SK-N-SH (cell line): Measurements from ENCODE around the gene TIAM1. TPM values are rescaled to one million over a fixed set of nuclear protein-coding genes. Genes with fewer than 3 reads are reported as not detected.

ENCODE experiments used
- CTCF ChIA-PET: fragments of 300-600, 350-600 bp; formaldehyde crosslinking; extraction: SDS; loops from one replicate; lab custom pipeline; 2021; lab: Yijun Ruan, JAX
- POLR2A ChIA-PET: fragments of 350-600 bp; sonication (Branson Sonifier 250); formaldehyde crosslinking; extraction: SDS; loops from one replicate; lab custom pipeline; 2020; ENCODE audit warnings: antibody characterized with exemption, inconsistent platforms; lab: Yijun Ruan, JAX
- DNase-seq: peaks from one replicate; pipeline ENCODE4 v3.0.0; 2012
- H2AFZ ChIP-seq: fragments of 200-600 bp; sonication (generic); 2 replicates; pipeline ENCODE4 v1.8.1; 2016; ENCODE audit warnings: antibody characterized with exemption, mild to moderate bottlenecking, low read depth
- H3F3A ChIP-seq: fragments of 200-600 bp; sonication (generic); replicated peaks from 2 replicates; pipeline ENCODE3; 2016; ENCODE audit warnings: antibody characterized with exemption, mild to moderate bottlenecking; ENCODE audit not compliant: insufficient read depth
- H3K27ac ChIP-seq, 2 experiments: fragments of 200-500 bp in 1 of 2; fragments of 200-600 bp in 1 of 2; sonication (Bioruptor generic) in 1 of 2; sonication (generic), shearing (Covaris generic) in 1 of 2; 2 replicates each; pipeline versions ENCODE4 v1.5.1 to v1.6.1; 2014 to 2016; ENCODE audit warnings: low read depth in 2 of 2, inconsistent platforms in 1 of 2, low read length in 1 of 2, mild to moderate bottlenecking in 1 of 2, mixed read lengths in 1 of 2
- H3K27me3 ChIP-seq: fragments of 200-600 bp; sonication (generic), shearing (Covaris generic); 2 replicates; pipeline ENCODE4 v1.6.1; 2016; ENCODE audit warnings: mixed run types; ENCODE audit not compliant: insufficient read depth
- H3K36me3 ChIP-seq, 2 experiments: fragments of 200-500 bp in 1 of 2; fragments of 200-600 bp in 1 of 2; sonication (Bioruptor generic) in 1 of 2; sonication (generic) in 1 of 2; replicated peaks in 1 of 2; 2 replicates each; pipeline versions ENCODE3 to v1.5.1; 2014 to 2016; ENCODE audit warnings: low read length in 1 of 2, mild to moderate bottlenecking in 1 of 2; ENCODE audit not compliant: insufficient read depth in 2 of 2, control insufficient read depth in 1 of 2
- H3K4me1 ChIP-seq, 2 experiments: fragments of 200-500 bp in 1 of 2; fragments of 200-600 bp in 1 of 2; sonication (Bioruptor generic) in 1 of 2; sonication (generic), shearing (Covaris generic) in 1 of 2; 2 replicates each; pipeline versions ENCODE4 v1.5.1 to v1.6.1; 2014 to 2016; ENCODE audit warnings: low read depth in 1 of 2, low read length in 1 of 2, mixed run types in 1 of 2; ENCODE audit not compliant: insufficient read depth in 2 of 2, control insufficient read depth in 1 of 2
- H3K4me2 ChIP-seq: fragments of 200-600 bp; sonication (generic), shearing (Covaris generic); 2 replicates; pipeline ENCODE4 v1.6.1; 2017; ENCODE audit warnings: mixed run types
- H3K4me3 ChIP-seq, 2 experiments: fragments of 200-500 bp in 1 of 2; fragments of 200-600 bp in 1 of 2; sonication (Bioruptor generic) in 1 of 2; sonication (generic), shearing (Covaris generic) in 1 of 2; 2 replicates each; pipeline versions ENCODE4 v1.5.1 to v1.8.1; 2014 to 2016; ENCODE audit warnings: low read depth in 2 of 2, inconsistent platforms in 1 of 2, low read length in 1 of 2, mild to moderate bottlenecking in 1 of 2, mixed read lengths in 1 of 2, moderate library complexity in 1 of 2
- H3K79me2 ChIP-seq: fragments of 200-600 bp; sonication (generic); 2 replicates; pipeline ENCODE4 v1.8.1; 2017; ENCODE audit warnings: mild to moderate bottlenecking; ENCODE audit not compliant: insufficient read depth
- H3K9ac ChIP-seq: fragments of 200-600 bp; sonication (generic); 2 replicates; pipeline ENCODE4 v1.6.1; 2017; ENCODE audit warnings: mixed run types
- H3K9me2 ChIP-seq: fragments of 200-600 bp; sonication (generic); 2 replicates; pipeline ENCODE4 v1.6.1; 2017; ENCODE audit warnings: mixed run types
- H3K9me3 ChIP-seq: fragments of 200-600 bp; sonication (generic); 2 replicates; pipeline ENCODE4 v1.6.1; 2017; ENCODE audit warnings: mixed run types, mild to moderate bottlenecking, moderate library complexity
- H4K20me1 ChIP-seq: fragments of 200-600 bp; sonication (generic); 2 replicates; pipeline ENCODE4 v1.6.1; 2017; ENCODE audit warnings: mild to moderate bottlenecking, mixed run types; ENCODE audit not compliant: insufficient read depth
- CHD2 ChIP-seq: fragments of 150-350 bp; IDR thresholded peaks from 2 replicates; pipeline ENCODE4 v1.6.1; 2018; ENCODE audit warnings: low read length; ENCODE audit not compliant: partially characterized antibody
- EZH2phosphoT487 ChIP-seq: fragments of 200-600 bp; sonication (generic); IDR thresholded peaks from 2 replicates; pipeline ENCODE4 v1.6.1; 2017; ENCODE audit warnings: low read depth, mixed run types, mild to moderate bottlenecking, antibody characterized with exemption, moderate library complexity, borderline replicate concordance
- FOXJ3 ChIP-seq: sonication (generic); formaldehyde crosslinking; IDR thresholded peaks from 2 replicates; pipeline ENCODE4 v1.5.1; 2020; ENCODE audit warnings: mild to moderate bottlenecking, missing genetic modification reagents
- FOXM1 ChIP-seq: IDR thresholded peaks from 2 replicates; pipeline ENCODE4 v1.4.0; 2012; ENCODE audit warnings: low read depth, mild to moderate bottlenecking
- GABPA ChIP-seq: IDR thresholded peaks from 2 replicates; pipeline ENCODE4 v1.4.0; 2012; ENCODE audit warnings: low read depth, mild to moderate bottlenecking
- IRF3 ChIP-seq: fragments of 150-350 bp; IDR thresholded peaks from 2 replicates; pipeline ENCODE4 v1.6.1; 2016; ENCODE audit warnings: mild to moderate bottlenecking, low read depth, low read length
- JUND ChIP-seq: IDR thresholded peaks from 2 replicates; pipeline ENCODE4 v1.4.0; 2012
- NFIC ChIP-seq: IDR thresholded peaks from 2 replicates; pipeline ENCODE4 v1.4.0; 2012; ENCODE audit warnings: borderline replicate concordance
- POLR2AphosphoS5 ChIP-seq: IDR thresholded peaks from 2 replicates; pipeline ENCODE4 v1.6.1; 2012; ENCODE audit warnings: low read depth, low read length
- RCOR1 ChIP-seq: fragments of 150-350 bp; IDR thresholded peaks from 2 replicates; pipeline ENCODE4 v1.6.1; 2017; ENCODE audit warnings: antibody characterized with exemption, low read length
- REST ChIP-seq: IDR thresholded peaks from 2 replicates; pipeline ENCODE4 v1.6.1; 2012; ENCODE audit warnings: mild to moderate bottlenecking, low read depth, low read length, moderate library complexity
- SMC3 ChIP-seq: IDR thresholded peaks from 2 replicates; pipeline ENCODE4 v1.6.1; 2012; ENCODE audit warnings: low read depth, low read length, improper control_type of control experiment
- ZBTB33 ChIP-seq: IDR thresholded peaks from 2 replicates; pipeline ENCODE4 v1.4.0; 2012; ENCODE audit warnings: low read depth, borderline replicate concordance
- WGBS: methylation state at CpG from one replicate; pipeline ENCODE4 v1.1.6; 2017; ENCODE audit warnings: low lambda C conversion rate; 5-methylcytosine and 5-hydroxymethylcytosine counted together
- polyA plus RNA-seq, 3 experiments: library from polyadenylated mRNA; depleted of rRNA; stranded (reverse); fragments of >200 nt; gene quantifications; 2 replicates each; pipeline ENCODE4 v1.2.3, GENCODE V29; 2012

TIAM1 gene
- polyA plus RNA-seq, 1 of the 3 experiments (the other 2 are of a cell fraction): 1.7 TPM

GRCh38 chr21:31295676-31296075, 48.4 kb downstream of the TIAM1 start:
- CTCF ChIA-PET: interaction anchor here (0.7 kb wide), 1 partner anchor 262 kb away, joined by 3 read pairs; no protein-coding TSS in a partner anchor
- no peak overlapping the region for H3K27ac ChIP-seq
- TF ChIP-seq FOXJ3 (CRISPR knock-in tag) (no peak), ZBTB33 (no peak), SMC3 (no peak), EZH2phosphoT487 (no peak), FOXM1 (no peak), GABPA (no peak), REST (no peak), POLR2AphosphoS5 (no peak), IRF3 (no peak)
- TF ChIP-seq, all 33 proteins: peak for 0
- no peaks in the 10 kb centered on the region for H3F3A ChIP-seq
- POLR2A ChIA-PET: no interaction called here
- WGBS: 91% methylated on average over 11 of the region's 11 CpGs
- H2AFZ ChIP-seq: no peak overlapping the region
- H3K9me3 ChIP-seq: no peaks in the 10 kb centered on the region
- no peaks in the 10 kb centered on the region for H3K27me3 ChIP-seq
- no peaks in the 10 kb centered on the region for H3K79me2 ChIP-seq
- H3K4me3 ChIP-seq: no peak overlapping the region
- no peaks in the 10 kb centered on the region for H3K9me2 ChIP-seq
- H3K36me3 ChIP-seq: no peaks in the 10 kb centered on the region
- 0 out of 4 replicates have a peak, but pooled peaks cover 0 to 7% of the 10 kb centered on the region in 2 experiments for H3K4me1 ChIP-seq
- H4K20me1 ChIP-seq: no peaks in the 10 kb centered on the region
- no peak overlapping the region for H3K9ac ChIP-seq
- H3K4me2 ChIP-seq: no peak overlapping the region
- no peak for DNase-seq

- DNase-seq: no peak
- Histone ChIP-seq H3K36me3 (no peaks in the 10 kb centered on the region), H4K20me1 (no peaks in the 10 kb centered on the region), H3K27me3 (no peaks in the 10 kb centered on the region), H3K9me3 (no peaks in the 10 kb centered on the region), H3K4me1 (0 out of 4 replicates have a peak, but pooled peaks cover 0 to 7% of the 10 kb centered on the region in 2 experiments), H3K4me3 (no peak overlapping the region)
- POLR2A ChIA-PET: no interaction called here
- 98% methylated on average over 9 of the region's 11 CpGs for WGBS
- TF ChIP-seq REST (no peak), RCOR1 (no peak), NFIC (no peak), CHD2 (no peak), JUND (no peak)
- TF ChIP-seq, all 33 proteins: peak for 0
- H3K9me2 ChIP-seq: no peaks in the 10 kb centered on the region
- no peak overlapping the region for H3K9ac ChIP-seq
- CTCF ChIA-PET: interaction anchor here (0.7 to 1.4 kb wide), 2 partner anchors 9 to 16 kb away, joined by 3 read pairs; no protein-coding TSS in a partner anchor
- no peaks in the 10 kb centered on the region for H3F3A ChIP-seq
- peak overlapping the region; percentile 54; the same call in 1 of the 2 replicates for H3K4me2 ChIP-seq
- H2AFZ ChIP-seq: no peak overlapping the region
- peak overlapping the region; percentile 11 to 52; a peak in 3 of 4 replicates for H3K27ac ChIP-seq
- H3K79me2 ChIP-seq: no peaks in the 10 kb centered on the region
Measured at GRCh38 chr21:31294691-31295090, 49.4 kb downstream of the TIAM1 start.
